ENCODE data around the gene MID2. TPM values are rescaled to one million over a fixed set of nuclear protein-coding genes. Genes with fewer than 3 reads are reported as not detected.

The MID2 gene
- total RNA-seq, 1 experiment from 2014 or later: 1.6 TPM

DNA sequence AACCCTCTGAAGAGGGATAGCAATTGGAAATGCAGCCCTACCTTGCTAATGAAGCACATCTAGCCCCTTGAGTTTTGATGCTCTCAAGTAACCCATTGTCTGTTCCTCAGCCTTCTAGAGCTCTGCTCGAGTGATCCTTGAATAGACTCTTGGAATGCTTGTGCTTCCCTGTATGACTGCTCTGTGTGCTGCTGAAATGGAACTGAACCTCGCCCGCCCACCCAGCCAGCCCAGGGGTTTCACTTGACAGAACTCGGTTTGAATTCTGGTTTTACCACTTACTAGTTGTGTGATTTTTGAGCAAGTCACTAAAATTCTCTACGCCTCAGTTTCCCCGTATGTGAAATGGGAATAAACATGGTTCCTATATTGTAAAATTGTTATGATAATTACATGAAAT, 77.1 kb downstream of the MID2 start:
- no peaks in the 10 kb centered on the region for H3K23me2 ChIP-seq (ENCODE audit: insufficient read length, low read depth, low read length, poor library complexity, severe bottlenecking)
- H3K9me3 ChIP-seq (ENCODE audit: control insufficient read depth, low read depth, low read length): no peaks in the 10 kb centered on the region
- no peak overlapping the region for H3K9ac ChIP-seq (ENCODE audit: extremely low read depth, insufficient read length, low read length)
- peaks cover 7% of the 10 kb centered on the region; the same call in 1 of the 2 replicates for H3K4me1 ChIP-seq (ENCODE audit: insufficient read depth, low read length)
- Mint-ChIP-seq H3K9me3 (peaks cover 0 to 20% of the 10 kb centered on the region in 2 experiments; a peak in 2 of 5 replicates), H3K27ac (no peak overlapping the region), H3K36me3 (ENCODE audit: insufficient read depth in 1 of 3, low read depth in 3 of 3) (no peaks in the 10 kb centered on the region; a peak in 2 of 7 replicates), H3K4me1 (peaks cover 22 to 23% of the 10 kb centered on the region in 2 experiments), H3K27me3 (ENCODE audit: low read depth) (no peaks in the 10 kb centered on the region), H3K4me3 (no peak overlapping the region)
- H4K5ac ChIP-seq (ENCODE audit: insufficient read length, low read depth, low read length): no peak overlapping the region
- no peak overlapping the region for H4K8ac ChIP-seq (replicated peaks; ENCODE audit: insufficient read length, low read depth, low read length)
- no CpG with 5 or more reads among the region's 6 CpGs for WGBS (ENCODE audit: extremely low coverage, insufficient read length, low lambda C conversion rate)
- no peak overlapping the region for H2BK15ac ChIP-seq (ENCODE audit: low read depth, low read length)
- H2AFZ ChIP-seq (ENCODE audit: low read length): no peak overlapping the region
- DNase-seq: no peak
- H3K79me1 ChIP-seq (ENCODE audit: insufficient read depth, low read depth, low read length, poor library complexity, severe bottlenecking): no peaks in the 10 kb centered on the region
- TF ChIP-seq, protein P1, sequence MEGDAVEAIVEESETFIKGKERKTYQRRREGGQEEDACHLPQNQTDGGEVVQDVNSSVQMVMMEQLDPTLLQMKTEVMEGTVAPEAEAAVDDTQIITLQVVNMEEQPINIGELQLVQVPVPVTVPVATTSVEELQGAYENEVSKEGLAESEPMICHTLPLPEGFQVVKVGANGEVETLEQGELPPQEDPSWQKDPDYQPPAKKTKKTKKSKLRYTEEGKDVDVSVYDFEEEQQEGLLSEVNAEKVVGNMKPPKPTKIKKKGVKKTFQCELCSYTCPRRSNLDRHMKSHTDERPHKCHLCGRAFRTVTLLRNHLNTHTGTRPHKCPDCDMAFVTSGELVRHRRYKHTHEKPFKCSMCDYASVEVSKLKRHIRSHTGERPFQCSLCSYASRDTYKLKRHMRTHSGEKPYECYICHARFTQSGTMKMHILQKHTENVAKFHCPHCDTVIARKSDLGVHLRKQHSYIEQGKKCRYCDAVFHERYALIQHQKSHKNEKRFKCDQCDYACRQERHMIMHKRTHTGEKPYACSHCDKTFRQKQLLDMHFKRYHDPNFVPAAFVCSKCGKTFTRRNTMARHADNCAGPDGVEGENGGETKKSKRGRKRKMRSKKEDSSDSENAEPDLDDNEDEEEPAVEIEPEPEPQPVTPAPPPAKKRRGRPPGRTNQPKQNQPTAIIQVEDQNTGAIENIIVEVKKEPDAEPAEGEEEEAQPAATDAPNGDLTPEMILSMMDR (conservative IDR thresholded peaks at IDR 0.05): no peak
- no peak overlapping the region for H2BK120ac ChIP-seq (ENCODE audit: low read depth, low read length, poor library complexity, severe bottlenecking)
- H3K14ac ChIP-seq (ENCODE audit: insufficient read depth, low read length): no peak overlapping the region
- no peak overlapping the region for H3K23ac ChIP-seq (ENCODE audit: insufficient read length, low read depth, low read length)
- H3K27ac ChIP-seq (ENCODE audit: insufficient read length, low read depth, low read length): no peak overlapping the region
- H4K20me1 ChIP-seq (ENCODE audit: control insufficient read depth, insufficient read depth, insufficient read length): no peaks in the 10 kb centered on the region
- H2BK20ac ChIP-seq (ENCODE audit: low read depth, low read length, poor library complexity, severe bottlenecking): no peak overlapping the region
- no peak overlapping the region for H2BK5ac ChIP-seq (ENCODE audit: insufficient read length, low read length)
- no peak overlapping the region for H2AK5ac ChIP-seq (ENCODE audit: insufficient read length, low read length)
- H3K27me3 ChIP-seq (ENCODE audit: insufficient read depth, low read length): no peaks in the 10 kb centered on the region
- no peak overlapping the region for H3K4ac ChIP-seq (ENCODE audit: low read depth, low read length)
- no peak overlapping the region for H3K56ac ChIP-seq (ENCODE audit: insufficient read length, low read depth, low read length)
- no peak overlapping the region for H3K18ac ChIP-seq (ENCODE audit: insufficient read length, low read depth, low read length)
- no peaks in the 10 kb centered on the region for H3K79me2 ChIP-seq (ENCODE audit: insufficient read depth, low read length)
- no peak overlapping the region for H2BK12ac ChIP-seq (ENCODE audit: insufficient read length, low read depth, low read length)
- H4K91ac ChIP-seq (ENCODE audit: insufficient read length, low read depth, low read length): no peak overlapping the region
- no peak overlapping the region for H3K4me2 ChIP-seq (ENCODE audit: insufficient read depth, insufficient read length, low read length)
- no peak overlapping the region for H3T11ph ChIP-seq (ENCODE audit: low read length)

Data from H9 (cell line).